Measurements from ENCODE around the gene ALG13. TPM values are rescaled to one million over a fixed set of nuclear protein-coding genes. Genes with fewer than 3 reads are reported as not detected.

Gene ALG13
- total RNA-seq, 3 donors from 2014 or later = 44.3 to 110 (median 69.5) TPM

DNA sequence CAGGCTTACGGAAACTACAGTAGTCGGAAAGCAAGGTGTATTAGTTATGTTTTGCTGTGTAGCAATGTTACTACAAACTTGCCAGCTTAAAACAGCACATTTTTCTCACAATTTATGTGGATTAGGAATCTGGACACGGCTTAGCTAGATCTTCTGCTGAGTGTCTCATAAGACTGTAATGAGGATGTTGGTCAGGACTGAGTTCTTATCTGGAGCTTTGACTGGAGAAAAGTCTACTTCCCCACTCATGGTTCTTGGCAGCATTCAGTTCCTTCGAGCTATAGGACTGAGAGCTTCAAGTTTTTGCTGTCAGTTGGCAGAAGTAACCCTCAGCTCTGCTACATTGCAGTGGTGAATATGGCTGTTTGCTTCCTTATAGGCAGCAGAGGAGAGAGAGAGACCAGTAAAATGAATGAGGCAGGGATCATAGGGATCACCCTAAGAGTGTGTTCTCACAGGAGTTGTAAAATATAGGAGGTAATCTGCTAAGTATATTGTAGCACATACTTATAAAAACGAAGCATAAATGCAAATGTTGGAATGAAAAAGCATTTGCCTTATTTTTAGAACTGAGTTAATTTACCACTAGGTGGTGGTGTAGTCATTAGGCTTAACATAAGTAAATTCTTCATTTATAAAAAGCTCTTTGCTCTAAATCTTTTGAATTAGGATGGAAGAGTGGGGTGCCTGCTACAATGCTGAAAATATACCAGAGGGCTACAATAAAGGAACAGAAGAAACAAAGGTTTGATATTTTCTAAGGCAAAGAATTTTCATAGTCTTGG is 38.6 kb downstream of the ALG13 start:
- Histone ChIP-seq H3K4me3 (no peak overlapping the region), H3K27ac (no peak overlapping the region), H3K36me3 (no peaks in the 10 kb centered on the region), H3K9me3 (no peaks in the 10 kb centered on the region), H3K4me1 (no peaks in the 10 kb centered on the region), H3K27me3 (peaks cover 0 to 4% of the 10 kb centered on the region in 2 donors)
- DNase-seq (ENCODE audit: low spot score in 2 of 2) = no peak
- TF ChIP-seq POLR2A (IDR thresholded peaks at IDR 0.05) = no peak
- TF ChIP-seq, protein P1, sequence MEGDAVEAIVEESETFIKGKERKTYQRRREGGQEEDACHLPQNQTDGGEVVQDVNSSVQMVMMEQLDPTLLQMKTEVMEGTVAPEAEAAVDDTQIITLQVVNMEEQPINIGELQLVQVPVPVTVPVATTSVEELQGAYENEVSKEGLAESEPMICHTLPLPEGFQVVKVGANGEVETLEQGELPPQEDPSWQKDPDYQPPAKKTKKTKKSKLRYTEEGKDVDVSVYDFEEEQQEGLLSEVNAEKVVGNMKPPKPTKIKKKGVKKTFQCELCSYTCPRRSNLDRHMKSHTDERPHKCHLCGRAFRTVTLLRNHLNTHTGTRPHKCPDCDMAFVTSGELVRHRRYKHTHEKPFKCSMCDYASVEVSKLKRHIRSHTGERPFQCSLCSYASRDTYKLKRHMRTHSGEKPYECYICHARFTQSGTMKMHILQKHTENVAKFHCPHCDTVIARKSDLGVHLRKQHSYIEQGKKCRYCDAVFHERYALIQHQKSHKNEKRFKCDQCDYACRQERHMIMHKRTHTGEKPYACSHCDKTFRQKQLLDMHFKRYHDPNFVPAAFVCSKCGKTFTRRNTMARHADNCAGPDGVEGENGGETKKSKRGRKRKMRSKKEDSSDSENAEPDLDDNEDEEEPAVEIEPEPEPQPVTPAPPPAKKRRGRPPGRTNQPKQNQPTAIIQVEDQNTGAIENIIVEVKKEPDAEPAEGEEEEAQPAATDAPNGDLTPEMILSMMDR (IDR thresholded peaks at IDR 0.05) = no peak
- no peak for TF ChIP-seq POLR2AphosphoS5 (IDR thresholded peaks at IDR 0.05)
- intact Hi-C loops (cut with DNase I; ENCODE audit: low total_unique reads) = no loop called here

DNA sequence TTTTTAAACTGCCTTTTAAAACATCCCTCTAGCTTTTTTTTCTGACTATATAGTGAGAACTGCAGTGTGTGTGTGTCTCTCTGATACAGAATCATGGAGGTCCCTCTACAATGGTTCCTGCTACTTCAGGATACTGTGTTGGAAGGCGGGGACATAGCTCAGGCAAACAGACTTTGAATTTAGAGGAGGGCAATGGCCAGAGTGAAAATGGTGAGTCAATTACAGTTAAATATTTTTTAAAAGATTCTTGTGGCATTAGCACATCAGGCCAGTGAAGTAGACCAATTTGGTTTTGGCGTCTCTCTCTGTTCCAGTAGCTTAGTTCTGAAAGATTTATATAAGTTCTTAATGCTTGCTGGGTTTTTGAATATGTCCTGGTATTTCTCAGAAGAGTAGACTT is 47.1 kb downstream of the ALG13 start:
- no peak for DNase-seq (ENCODE audit: low spot score in 2 of 2)
- no peak overlapping the region for H3K4me3 ChIP-seq
- H3K4me1 ChIP-seq = no peaks in the 10 kb centered on the region
- H3K27me3 ChIP-seq = peaks cover 0 to 12% of the 10 kb centered on the region in 2 donors
- no peaks in the 10 kb centered on the region for H3K9me3 ChIP-seq
- intact Hi-C loops (cut with DNase I; ENCODE audit: low total_unique reads) = no loop called here
- TF ChIP-seq POLR2A (IDR thresholded peaks at IDR 0.05) = no peak
- no peak for TF ChIP-seq POLR2AphosphoS5 (IDR thresholded peaks at IDR 0.05)
- TF ChIP-seq, protein P1 (IDR thresholded peaks at IDR 0.05) = no peak
- no peaks in the 10 kb centered on the region for H3K36me3 ChIP-seq
- no peak overlapping the region for H3K27ac ChIP-seq

DNA sequence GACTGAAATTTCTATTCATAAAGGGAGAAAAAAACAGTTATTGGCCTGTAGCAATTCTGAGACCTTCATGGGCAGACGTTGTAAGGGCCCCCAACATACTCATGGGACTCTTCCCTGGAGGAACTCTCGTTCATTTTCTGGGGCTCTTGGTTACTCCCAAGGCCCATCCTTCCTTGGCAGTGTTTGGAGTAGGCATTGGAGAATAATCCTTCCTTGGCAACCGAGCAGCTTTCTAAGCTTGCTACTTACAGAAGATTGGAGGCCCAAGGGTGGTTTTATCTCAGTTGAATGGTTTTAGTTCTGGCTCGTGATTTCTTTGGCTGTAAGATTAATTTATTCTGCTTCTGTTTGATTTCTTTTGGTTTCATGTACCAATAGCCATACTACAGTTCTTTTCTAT is 50.4 kb downstream of the ALG13 start:
- TF ChIP-seq POLR2AphosphoS5 (IDR thresholded peaks at IDR 0.05) (no peak), POLR2A (IDR thresholded peaks at IDR 0.05) (no peak)
- TF ChIP-seq, protein P1 (IDR thresholded peaks at IDR 0.05) = no peak
- DNase-seq (ENCODE audit: low spot score in 2 of 2) = no peak
- H3K27ac ChIP-seq = no peak overlapping the region
- H3K27me3 ChIP-seq = peaks cover 0 to 12% of the 10 kb centered on the region in 2 donors
- no peaks in the 10 kb centered on the region for H3K4me1 ChIP-seq
- no peak overlapping the region for H3K4me3 ChIP-seq
- no peaks in the 10 kb centered on the region for H3K36me3 ChIP-seq
- no peaks in the 10 kb centered on the region for H3K9me3 ChIP-seq
- intact Hi-C loops (cut with DNase I; ENCODE audit: low total_unique reads) = no loop called here

DNA sequence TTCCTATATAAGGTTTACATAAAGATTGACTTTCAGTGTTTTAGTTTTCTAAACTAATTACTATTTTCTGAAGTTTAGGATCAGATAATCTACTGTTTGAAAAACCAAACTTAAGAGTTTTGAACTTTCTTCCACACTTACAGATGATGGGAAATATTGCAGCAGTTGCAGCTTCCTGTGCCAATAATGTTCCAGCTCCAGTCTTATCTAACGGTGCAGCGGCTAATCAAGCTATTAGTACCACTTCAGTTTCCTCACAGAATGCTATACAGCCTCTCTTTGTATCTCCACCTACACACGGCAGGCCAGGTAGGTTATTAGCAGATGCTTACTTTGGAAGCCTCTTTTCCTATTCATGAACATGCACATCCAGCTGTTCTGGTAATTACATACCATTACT is 55.6 kb downstream of the ALG13 start:
- TF ChIP-seq POLR2AphosphoS5 (IDR thresholded peaks at IDR 0.05) = no peak
- TF ChIP-seq, protein P1 (IDR thresholded peaks at IDR 0.05) = no peak
- TF ChIP-seq POLR2A (IDR thresholded peaks at IDR 0.05) = no peak
- Histone ChIP-seq H3K4me3 (no peak overlapping the region), H3K27me3 (peaks cover 0 to 11% of the 10 kb centered on the region in 2 donors), H3K27ac (no peak overlapping the region), H3K4me1 (no peaks in the 10 kb centered on the region), H3K9me3 (no peaks in the 10 kb centered on the region), H3K36me3 (no peaks in the 10 kb centered on the region)
- no peak for DNase-seq (ENCODE audit: low spot score in 2 of 2)
- intact Hi-C loops (cut with DNase I; ENCODE audit: low total_unique reads) = no loop called here

DNA sequence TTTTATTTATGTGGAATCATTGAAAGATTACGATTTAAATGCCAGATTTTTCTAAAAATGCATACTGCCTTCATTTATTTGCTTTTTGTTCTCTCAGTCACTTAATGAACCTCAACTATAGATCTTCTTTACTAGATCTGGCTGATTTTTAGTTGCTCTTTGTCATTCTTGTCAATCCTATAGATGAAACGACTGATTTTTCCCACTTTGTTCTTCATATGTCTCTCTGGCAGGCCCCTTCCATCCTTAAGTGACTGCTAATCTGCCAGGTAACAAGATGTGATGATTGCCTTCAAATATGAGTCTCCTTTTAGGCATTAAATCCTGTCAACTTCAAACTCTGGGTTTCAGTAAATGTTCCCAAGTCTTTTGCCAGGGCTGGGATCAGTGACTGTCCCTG is 61.0 kb downstream of the ALG13 start:
- TF ChIP-seq POLR2AphosphoS5 (IDR thresholded peaks at IDR 0.05) (no peak), POLR2A (IDR thresholded peaks at IDR 0.05) (no peak)
- TF ChIP-seq, protein P1 (IDR thresholded peaks at IDR 0.05) = no peak
- Histone ChIP-seq H3K9me3 (no peaks in the 10 kb centered on the region), H3K27me3 (peaks cover 0 to 9% of the 10 kb centered on the region in 2 donors), H3K4me1 (no peaks in the 10 kb centered on the region), H3K36me3 (no peaks in the 10 kb centered on the region), H3K4me3 (no peak overlapping the region), H3K27ac (no peak overlapping the region)
- no peak for DNase-seq (ENCODE audit: low spot score in 2 of 2)
- intact Hi-C loops (cut with DNase I; ENCODE audit: low total_unique reads) = no loop called here
